ENCODE data around the gene GAPDH. TPM values are rescaled to one million over a fixed set of nuclear protein-coding genes. Genes with fewer than 3 reads are reported as not detected.

Gene GAPDH
- polyA plus RNA-seq, 1 donor (not counting 4 experiments of a cell fraction or from before 2014, with no cell fraction given) = 8,390 TPM

DNA sequence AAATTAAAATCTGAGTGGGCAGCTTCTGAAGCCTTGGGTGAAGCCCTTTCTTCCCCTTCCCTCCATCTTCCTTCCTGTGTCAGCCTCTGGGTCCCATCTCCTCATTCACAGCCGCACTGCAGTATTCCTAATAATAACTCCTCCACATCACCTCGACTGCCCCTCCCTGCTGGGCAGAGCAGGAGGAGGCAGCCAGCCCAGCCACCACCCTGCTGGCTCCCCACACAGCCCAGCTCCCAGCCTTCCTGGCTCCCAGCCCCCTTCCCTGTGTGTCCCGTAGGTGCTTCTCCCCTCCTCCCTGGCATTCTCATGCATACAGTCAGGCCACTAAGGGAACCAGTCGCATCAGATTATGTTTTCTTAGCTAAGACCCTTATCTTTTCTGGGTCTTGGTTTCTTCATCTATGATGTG is 17.8 kb downstream of the GAPDH start:
- Histone ChIP-seq H3K79me2 (ENCODE audit: control insufficient read depth, insufficient read depth, low read length) (no peaks in the 10 kb centered on the region), H3K9ac (ENCODE audit: control insufficient read depth, extremely low read depth, insufficient read depth, low read length) (no peak overlapping the region), H3K9me1 (ENCODE audit: control insufficient read depth, extremely low read depth, insufficient read depth, low read length) (no peaks in the 10 kb centered on the region), H3K4me1 (ENCODE audit: control insufficient read depth, extremely low read depth, insufficient read depth, low read length) (peaks cover 50% of the 10 kb centered on the region), H3K4me2 (ENCODE audit: control insufficient read depth, extremely low read depth, insufficient read depth, low read depth, low read length) (peak overlapping the region; percentile 22), H3K27ac (ENCODE audit: control insufficient read depth, insufficient read depth, low read length) (no peak overlapping the region), H2AFZ (ENCODE audit: control insufficient read depth, low read length) (peak overlapping the region; percentile 34), H3K27me3 (ENCODE audit: control insufficient read depth, extremely low read depth, insufficient read depth, low read length) (no peaks in the 10 kb centered on the region), H3K9me3 (ENCODE audit: control insufficient read depth, low read depth, low read length) (no peaks in the 10 kb centered on the region), H3K36me3 (ENCODE audit: control insufficient read depth in 2 of 2, extremely low read depth in 1 of 2, insufficient read depth in 2 of 2, low read length in 2 of 2) (peaks cover 7 to 16% of the 10 kb centered on the region in 2 experiments), H4K20me1 (ENCODE audit: control insufficient read depth, extremely low read depth, insufficient read depth, low read length) (no peaks in the 10 kb centered on the region), H3K4me3 (ENCODE audit: control insufficient read depth in 2 of 3, extremely low read depth in 1 of 3, insufficient read depth in 2 of 3, low read depth in 1 of 3, low read length in 3 of 3) (no peak overlapping the region)
- dilution Hi-C loops (cut with MboI; ENCODE audit: extremely low pct_ligation_motif_present, low sequenced_read_pairs) = no loop called here
- TF ChIP-seq CTCF (optimal IDR thresholded peaks at IDR 0.05 in 1 of 3, IDR thresholded peaks at IDR 0.05 in 1 of 3, conservative IDR thresholded peaks at IDR 0.05 in 1 of 3; ENCODE audit: extremely low read depth in 1 of 3, insufficient read depth in 2 of 3, low read length in 3 of 3) (no peak), EZH2 (IDR thresholded peaks at IDR 0.05; ENCODE audit: low read length) (no peak)
- DNase-seq (ENCODE audit: low read depth, low spot score) = no peak
- FAIRE-seq = no peak

GRCh38 chr12:6553051-6553868 is 18.9 kb downstream of the GAPDH start:
- no peak overlapping the region for H3K9ac ChIP-seq (ENCODE audit: control insufficient read depth, extremely low read depth, insufficient read depth, low read length)
- no peaks in the 10 kb centered on the region for H3K79me2 ChIP-seq (ENCODE audit: control insufficient read depth, insufficient read depth, low read length)
- dilution Hi-C loops (cut with MboI; ENCODE audit: extremely low pct_ligation_motif_present, low sequenced_read_pairs) = no loop called here
- no peak overlapping the region for H2AFZ ChIP-seq (ENCODE audit: control insufficient read depth, low read length)
- no peaks in the 10 kb centered on the region for H3K9me1 ChIP-seq (ENCODE audit: control insufficient read depth, extremely low read depth, insufficient read depth, low read length)
- TF ChIP-seq CTCF (optimal IDR thresholded peaks at IDR 0.05 in 1 of 3, IDR thresholded peaks at IDR 0.05 in 1 of 3, conservative IDR thresholded peaks at IDR 0.05 in 1 of 3; ENCODE audit: extremely low read depth in 1 of 3, insufficient read depth in 2 of 3, low read length in 3 of 3) (no peak), EZH2 (IDR thresholded peaks at IDR 0.05; ENCODE audit: low read length) (no peak)
- H3K27me3 ChIP-seq (ENCODE audit: control insufficient read depth, extremely low read depth, insufficient read depth, low read length) = no peaks in the 10 kb centered on the region
- H3K4me1 ChIP-seq (ENCODE audit: control insufficient read depth, extremely low read depth, insufficient read depth, low read length) = peaks cover 42% of the 10 kb centered on the region
- H3K4me3 ChIP-seq (ENCODE audit: control insufficient read depth in 2 of 3, extremely low read depth in 1 of 3, insufficient read depth in 2 of 3, low read depth in 1 of 3, low read length in 3 of 3) = no peak overlapping the region
- FAIRE-seq (no peak), DNase-seq (ENCODE audit: low read depth, low spot score) (no peak)
- no peaks in the 10 kb centered on the region for H3K9me3 ChIP-seq (ENCODE audit: control insufficient read depth, low read depth, low read length)
- H3K36me3 ChIP-seq (ENCODE audit: control insufficient read depth in 2 of 2, extremely low read depth in 1 of 2, insufficient read depth in 2 of 2, low read length in 2 of 2) = peaks cover 10 to 23% of the 10 kb centered on the region in 2 experiments
- no peaks in the 10 kb centered on the region for H4K20me1 ChIP-seq (ENCODE audit: control insufficient read depth, extremely low read depth, insufficient read depth, low read length)
- H3K27ac ChIP-seq (ENCODE audit: control insufficient read depth, insufficient read depth, low read length) = no peak overlapping the region
- H3K4me2 ChIP-seq (ENCODE audit: control insufficient read depth, extremely low read depth, insufficient read depth, low read depth, low read length) = no peak overlapping the region

All from keratinocyte (primary cell).